HCT116 (cell line): ENCODE results near the gene MISP3. TPM values are rescaled to one million over a fixed set of nuclear protein-coding genes. Genes with fewer than 3 reads are reported as not detected.

Experiments used
- ATAC-seq: fragments of 200-7000 bp; cut with Tn5 transposase; 2 replicates; pipeline ENCODE4 v1.9.1; 2020; ENCODE audit warnings: mild to moderate bottlenecking, moderate library complexity
- BruUV-seq: library from RNA; stranded (reverse); fragments of 400-500 nt; replicated peaks from 2 replicates; lab custom pipeline; 2021; lab: Mats Ljungman, UMichigan
- CTCF ChIA-PET: fragments of 300-600 bp; sonication (Branson Sonifier 250); formaldehyde crosslinking; loops from one replicate; lab custom pipeline; 2021; ENCODE audit warnings: antibody characterized with exemption; lab: Charles Lee
- POLR2A ChIA-PET: fragments of 300-600, 350-600 bp; sonication (Branson Sonifier 250); formaldehyde crosslinking; loops from one replicate; lab custom pipeline; 2021; ENCODE audit warnings: antibody characterized with exemption; lab: Charles Lee
- RAD21 ChIA-PET, 2 experiments: fragments of 300-600 bp; sonication (Branson Sonifier 250); formaldehyde crosslinking; loops; one replicate each; lab custom pipeline; 2023; ENCODE audit warnings: low total read pairs in 2 of 2; ENCODE audit not compliant: uncharacterized antibody in 2 of 2, unreplicated experiment in 2 of 2, low non-redundant PET in 1 of 2; lab: Charles Lee
- DNase-seq: peaks from one replicate; pipeline ENCODE4 v3.0.0-alpha.2; 2010; ENCODE audit warnings: low read depth, low spot score
- H2AFZ ChIP-seq: fragments of 200-600 bp; shearing (Covaris generic), sonication (generic); 2 replicates; pipeline ENCODE4 v1.6.1; 2017; ENCODE audit warnings: low read depth, mixed run types, mixed read lengths, antibody characterized with exemption, low read length; ENCODE audit not compliant: poor library complexity, severe bottlenecking
- H3K27ac ChIP-seq: 2 replicates; pipeline ENCODE4 v1.5.1; 2012; ENCODE audit warnings: low read depth, low read length
- H3K27me3 ChIP-seq: fragments of 200-600 bp; sonication (generic); 2 replicates; pipeline ENCODE4 v1.6.1; 2016; ENCODE audit warnings: mixed run types, low read length, mixed read lengths; ENCODE audit not compliant: insufficient read depth
- H3K36me3 ChIP-seq, 2 experiments: fragments of 200-500 bp in 1 of 2; fragments of 200-600 bp in 1 of 2; sonication (Bioruptor generic) in 1 of 2; sonication (generic) in 1 of 2; 2 replicates each; pipeline versions ENCODE4 v1.5.1 to v1.6.1; 2014 to 2016; ENCODE audit warnings: low read length in 2 of 2, inconsistent platforms in 1 of 2, mixed read lengths in 1 of 2, mixed run types in 1 of 2; ENCODE audit not compliant: insufficient read depth in 2 of 2, control insufficient read depth in 1 of 2
- H3K4me1 ChIP-seq, 2 experiments: fragments of 200-600 bp in 1 of 2; sonication (generic) in 1 of 2; 2 replicates each; pipeline versions ENCODE4 v1.5.1 to v1.6.1; 2012 to 2017; ENCODE audit warnings: low read length in 2 of 2, inconsistent platforms in 1 of 2, mild to moderate bottlenecking in 1 of 2, mixed read lengths in 1 of 2, mixed run types in 1 of 2, moderate library complexity in 1 of 2; ENCODE audit not compliant: insufficient read depth in 2 of 2, control insufficient read depth in 1 of 2
- H3K4me2 ChIP-seq: fragments of 200-600 bp; sonication (generic); 2 replicates; pipeline ENCODE4 v1.6.1; 2017; ENCODE audit warnings: mixed run types, low read length, mixed read lengths
- H3K4me3 ChIP-seq, 2 experiments: fragments of 200-600 bp in 1 of 2; sonication (generic) in 1 of 2; replicated peaks in 1 of 2; 2 replicates each; pipeline ENCODE4 v1.5.1; 2011 to 2016; ENCODE audit warnings: low read length in 2 of 2, control low read depth in 1 of 2, low read depth in 1 of 2, mild to moderate bottlenecking in 1 of 2, mixed read lengths in 1 of 2, mixed run types in 1 of 2
- H3K79me2 ChIP-seq: fragments of 200-600 bp; sonication (generic); 2 replicates; pipeline ENCODE4 v1.6.1; 2017; ENCODE audit warnings: mild to moderate bottlenecking, mixed run types, low read length, moderate library complexity, mixed read lengths; ENCODE audit not compliant: insufficient read depth
- H3K9ac ChIP-seq: fragments of 200-600 bp; sonication (generic); 2 replicates; pipeline ENCODE4 v1.6.1; 2016; ENCODE audit warnings: low read length, mixed read lengths
- H3K9me2 ChIP-seq: fragments of 200-600 bp; sonication (generic), shearing (Covaris generic); 2 replicates; pipeline ENCODE4 v1.6.1; 2017; ENCODE audit warnings: mixed run types, mild to moderate bottlenecking, moderate library complexity; ENCODE audit not compliant: insufficient read depth
- H3K9me3 ChIP-seq, 2 experiments: fragments of 200-500 bp in 1 of 2; fragments of 200-600 bp in 1 of 2; sonication (Bioruptor generic) in 1 of 2; sonication (generic) in 1 of 2; 2 replicates each; pipeline ENCODE4 v1.6.1; 2014 to 2017; ENCODE audit warnings: low read length in 2 of 2, mixed read lengths in 2 of 2, inconsistent platforms in 1 of 2, low read depth in 1 of 2, mild to moderate bottlenecking in 1 of 2, mixed run types in 1 of 2, moderate library complexity in 1 of 2; ENCODE audit not compliant: control insufficient read depth in 1 of 2, insufficient read depth in 1 of 2
- H4K20me1 ChIP-seq: fragments of 200-600 bp; sonication (generic), shearing (Covaris generic); 2 replicates; pipeline ENCODE4 v1.6.1; 2017; ENCODE audit warnings: mixed run types, mild to moderate bottlenecking, moderate library complexity; ENCODE audit not compliant: insufficient read depth
- ATF3 ChIP-seq: IDR thresholded peaks from 2 replicates; pipeline ENCODE4 v1.6.1; 2012
- CBX3 ChIP-seq: IDR thresholded peaks from 2 replicates; pipeline ENCODE4 v1.6.1; 2012; ENCODE audit warnings: low read depth
- CEBPB ChIP-seq: IDR thresholded peaks from 2 replicates; pipeline ENCODE4 v1.6.1; 2012; ENCODE audit warnings: low read depth
- EGR1 ChIP-seq: IDR thresholded peaks from 2 replicates; pipeline ENCODE4 v1.6.1; 2012; ENCODE audit warnings: low read depth
- ELF1 ChIP-seq: IDR thresholded peaks from 2 replicates; pipeline ENCODE4 v1.6.1; 2012; ENCODE audit warnings: low read depth, borderline replicate concordance
- EZH2 ChIP-seq: fragments of 200-600 bp; sonication (generic); IDR thresholded peaks from 2 replicates; pipeline ENCODE4 v1.6.1; 2017; ENCODE audit warnings: antibody characterized with exemption, mixed run types
- EZH2phosphoT487 ChIP-seq: fragments of 200-600 bp; IDR thresholded peaks from 2 replicates; pipeline ENCODE4 v1.6.1; 2018; ENCODE audit warnings: antibody characterized with exemption, borderline replicate concordance
- FOSL1 ChIP-seq: IDR thresholded peaks from 2 replicates; pipeline ENCODE4 v1.6.1; 2012; ENCODE audit warnings: low read depth
- POLR2AphosphoS5 ChIP-seq: IDR thresholded peaks from 2 replicates; pipeline ENCODE4 v1.6.1; 2011; ENCODE audit warnings: mild to moderate bottlenecking, low read depth, low read length, moderate library complexity
- RAD21 ChIP-seq: IDR thresholded peaks from 2 replicates; pipeline ENCODE4 v1.6.1; 2012; ENCODE audit warnings: low read depth, mild to moderate bottlenecking
- SP1 ChIP-seq: IDR thresholded peaks from 2 replicates; pipeline ENCODE4 v1.6.1; 2012; ENCODE audit warnings: low read depth
- SRF ChIP-seq: IDR thresholded peaks from 2 replicates; pipeline ENCODE4 v1.6.1; 2012; ENCODE audit warnings: low read depth
- TCF7L2 ChIP-seq: IDR thresholded peaks from 2 replicates; pipeline ENCODE4 v1.7.0; 2011; ENCODE audit warnings: borderline replicate concordance, inconsistent platforms; ENCODE audit not compliant: insufficient read depth, insufficient read length; ENCODE audit errors: extremely low read depth
- YY1 ChIP-seq: IDR thresholded peaks from 2 replicates; pipeline ENCODE4 v1.6.1; 2011; ENCODE audit warnings: low read length, low read depth, moderate library complexity, mild to moderate bottlenecking; ENCODE audit not compliant: insufficient replicate concordance; ENCODE audit errors: extremely low read depth
- ZBTB33 ChIP-seq: IDR thresholded peaks from 2 replicates; pipeline ENCODE4 v1.6.1; 2011; ENCODE audit warnings: mild to moderate bottlenecking, low read length, moderate library complexity; ENCODE audit not compliant: insufficient replicate concordance; ENCODE audit errors: extremely low read depth
- ZFX ChIP-seq: fragments of 450-650 bp; IDR thresholded peaks from 2 replicates; pipeline ENCODE4 v1.6.1; 2017
- ZNF274 ChIP-seq: fragments of 200-500 bp; sonication (Bioruptor generic); IDR thresholded peaks from 2 replicates; pipeline ENCODE4 v1.6.1; 2014; ENCODE audit warnings: mild to moderate bottlenecking, low read depth, low read length, inconsistent platforms
- intact Hi-C: fragments of 100-400 bp; cut with micrococcal nuclease; formaldehyde crosslinking; loops from 2 replicates; pipeline ENCODE4 v1.10.0; 2022
- total RNA-seq: library from RNA; stranded (reverse); gene quantifications from one replicate; pipeline ENCODE4 v1.2.1, GENCODE V29; 2021; ENCODE audit not compliant: unreplicated experiment

The MISP3 gene
- total RNA-seq, 1 experiment from 2014 or later = 5.2 TPM

- ChIA-PET POLR2A (interaction anchor here (0.7 kb wide), 1 partner anchor 78 kb away, joined by 3 read pairs; no protein-coding TSS in a partner anchor), CTCF (no interaction called here), RAD21 (no interaction called here)
- Histone ChIP-seq H3K27me3 (no peaks in the 10 kb centered on the region), H3K4me2 (no peak overlapping the region), H3K4me3 (no peak overlapping the region), H3K9me3 (no peaks in the 10 kb centered on the region; a peak in 1 of 4 replicates), H3K36me3 (no peaks in the 10 kb centered on the region), H2AFZ (peak overlapping the region; percentile 30), H3K9me2 (no peaks in the 10 kb centered on the region), H3K9ac (no peak overlapping the region), H3K4me1 (peaks cover 11% of the 10 kb centered on the region in 2 experiments; a peak in 2 of 4 replicates), H3K27ac (no peak overlapping the region), H4K20me1 (no peaks in the 10 kb centered on the region), H3K79me2 (no peaks in the 10 kb centered on the region)
- DNase-seq (no peak), ATAC-seq (no peak)
- intact Hi-C loops = no loop called here
- TF ChIP-seq RAD21 (no peak), EGR1 (no peak), POLR2AphosphoS5 (no peak), ZFX (no peak), EZH2phosphoT487 (no peak)
- BruUV-seq = no TSS peak
Measured at GRCh38 chr19:14066134-14066533, 6.5 kb upstream of the MISP3 start.

DNA sequence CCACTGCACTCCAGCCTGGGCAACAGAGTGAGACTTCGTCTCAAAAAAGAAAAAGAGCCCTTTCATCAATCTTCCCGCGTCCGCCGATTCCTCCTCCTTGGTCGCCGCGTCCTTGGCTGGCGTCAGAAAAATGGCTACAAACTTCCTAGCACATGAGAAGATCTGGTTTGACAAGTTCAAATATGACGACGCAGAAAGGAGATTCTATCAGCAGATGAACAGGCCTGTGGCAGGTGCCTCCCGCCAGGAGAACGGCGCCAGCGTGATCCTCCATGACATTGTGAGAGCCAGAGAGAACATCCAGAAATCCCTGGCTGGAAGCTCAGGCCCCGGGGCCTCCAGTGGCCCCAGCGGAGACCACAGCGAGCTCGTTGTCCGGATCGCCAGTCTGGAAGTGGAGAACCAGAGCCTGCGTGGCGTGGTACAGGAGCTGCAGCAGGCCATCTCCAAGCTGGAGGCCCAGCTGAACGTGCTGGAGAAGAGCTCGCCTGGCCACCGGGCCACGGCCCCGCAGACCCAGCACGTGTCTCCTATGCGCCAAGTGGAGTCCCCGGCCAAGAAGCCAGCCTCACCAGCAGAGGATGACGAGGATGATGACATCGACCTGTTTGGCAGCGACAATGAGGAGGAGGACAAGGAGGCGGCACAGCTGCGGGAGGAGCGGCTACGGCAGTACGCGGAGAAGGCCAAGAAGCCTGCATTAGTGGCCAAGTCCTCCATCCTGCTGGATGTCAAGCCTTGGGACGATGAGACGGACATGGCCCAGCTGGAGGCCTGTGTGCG lies 2.1 kb upstream of the MISP3 start:
- no peaks in the 10 kb centered on the region for H3K79me2 ChIP-seq
- intact Hi-C loops = loop anchor here (5.0 to 10.0 kb wide), 2 partner anchors 42 to 286 kb away; a partner anchor contains a TSS
- H3K4me3 ChIP-seq = no peak overlapping the region
- POLR2A ChIA-PET = no interaction called here
- H3K9me3 ChIP-seq = no peaks in the 10 kb centered on the region; a peak in 1 of 4 replicates
- RAD21 ChIA-PET = no interaction called here
- no TSS peak for BruUV-seq
- H3K27ac ChIP-seq = no peak overlapping the region
- no peaks in the 10 kb centered on the region for H3K9me2 ChIP-seq
- no peaks in the 10 kb centered on the region for H3K36me3 ChIP-seq
- H3K27me3 ChIP-seq = no peaks in the 10 kb centered on the region
- H3K9ac ChIP-seq = no peak overlapping the region
- H3K4me1 ChIP-seq = peaks cover 17 to 35% of the 10 kb centered on the region in 2 experiments
- CTCF ChIA-PET = interaction anchor here (1.0 to 6.6 kb wide), 3 partner anchors 11 to 66 kb away, joined by 3 to 83 read pairs (median 7); partner anchors contain the start of genes ASF1B and PALM3
- no peak overlapping the region for H3K4me2 ChIP-seq
- no peak for ATAC-seq
- no peaks in the 10 kb centered on the region for H4K20me1 ChIP-seq
- DNase-seq = no peak
- no peak overlapping the region for H2AFZ ChIP-seq
- TF ChIP-seq CBX3 (no peak), CEBPB (no peak), SP1 (no peak), ELF1 (no peak), EGR1 (no peak), ZBTB33 (no peak), POLR2AphosphoS5 (no peak), ZNF274 (no peak), FOSL1 (no peak), YY1 (no peak), RAD21 (no peak), SRF (no peak), ZFX (no peak), TCF7L2 (no peak), EZH2 (no peak), ATF3 (no peak)
